Esophagus muscularis mucosa (tissue), 4 donors: ENCODE measurements around the gene WDR70.
"Not testable (repeated sequence)": the region's sequence is repeated elsewhere in the genome, so short reads cannot be mapped to it uniquely, and the experiment has no call there.

Experiments
- EP300 ChIP-seq: sonication (generic); formaldehyde crosslinking; IDR thresholded peaks from one replicate; pipeline ENCODE4 v1.6.1; 2017; ENCODE audit warnings: antibody characterized with exemption
- POLR2A ChIP-seq: fragments of 450-650 bp; IDR thresholded peaks from one replicate; pipeline ENCODE4 v1.6.1; 2017; ENCODE audit warnings: antibody characterized with exemption, moderate library complexity, mild to moderate bottlenecking, low read depth
- POLR2AphosphoS5 ChIP-seq, 2 donors: sonication (generic); formaldehyde crosslinking; IDR thresholded peaks; one replicate each; pipeline ENCODE4 v1.6.1; 2017; ENCODE audit warnings: antibody characterized with exemption in 2 of 2
- TF ChIP-seq, protein P1 (sequence below), 3 experiments: fragments of 200-600 bp in 2 of 3; fragments of 450-650 bp in 1 of 3; sonication (generic) in 2 of 3; IDR thresholded peaks; one replicate each; pipeline ENCODE4 v1.5.1; 2017 to 2019; ENCODE audit warnings: antibody characterized with exemption in 3 of 3, mild to moderate bottlenecking in 2 of 3, moderate library complexity in 1 of 3

DNA sequence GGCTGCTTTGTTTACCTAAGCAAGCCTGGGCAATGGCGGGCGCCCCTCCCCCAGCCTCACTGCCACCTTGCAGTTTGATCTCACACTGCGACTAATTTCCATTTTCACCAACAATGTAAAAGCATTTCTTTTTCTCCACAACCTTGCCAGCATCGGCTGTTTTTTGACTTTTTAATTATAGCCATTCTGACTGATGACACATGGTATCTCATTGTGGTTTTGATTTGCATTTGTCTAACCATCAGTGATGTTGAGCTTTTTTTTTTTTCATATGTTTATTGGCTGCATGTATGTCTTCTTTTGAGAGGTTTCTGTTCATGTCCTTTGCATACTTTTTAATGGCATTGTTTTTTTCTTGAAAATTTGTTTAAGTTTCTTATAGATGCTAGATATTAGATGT lies 300.8 kb downstream of the WDR70 start:
- TF ChIP-seq, protein P1, sequence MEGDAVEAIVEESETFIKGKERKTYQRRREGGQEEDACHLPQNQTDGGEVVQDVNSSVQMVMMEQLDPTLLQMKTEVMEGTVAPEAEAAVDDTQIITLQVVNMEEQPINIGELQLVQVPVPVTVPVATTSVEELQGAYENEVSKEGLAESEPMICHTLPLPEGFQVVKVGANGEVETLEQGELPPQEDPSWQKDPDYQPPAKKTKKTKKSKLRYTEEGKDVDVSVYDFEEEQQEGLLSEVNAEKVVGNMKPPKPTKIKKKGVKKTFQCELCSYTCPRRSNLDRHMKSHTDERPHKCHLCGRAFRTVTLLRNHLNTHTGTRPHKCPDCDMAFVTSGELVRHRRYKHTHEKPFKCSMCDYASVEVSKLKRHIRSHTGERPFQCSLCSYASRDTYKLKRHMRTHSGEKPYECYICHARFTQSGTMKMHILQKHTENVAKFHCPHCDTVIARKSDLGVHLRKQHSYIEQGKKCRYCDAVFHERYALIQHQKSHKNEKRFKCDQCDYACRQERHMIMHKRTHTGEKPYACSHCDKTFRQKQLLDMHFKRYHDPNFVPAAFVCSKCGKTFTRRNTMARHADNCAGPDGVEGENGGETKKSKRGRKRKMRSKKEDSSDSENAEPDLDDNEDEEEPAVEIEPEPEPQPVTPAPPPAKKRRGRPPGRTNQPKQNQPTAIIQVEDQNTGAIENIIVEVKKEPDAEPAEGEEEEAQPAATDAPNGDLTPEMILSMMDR (IDR thresholded peaks at IDR 0.05) = not testable (repeated sequence)
- TF ChIP-seq POLR2A; POLR2AphosphoS5 (IDR thresholded peaks at IDR 0.05); EP300: not testable (repeated sequence)
